ENCODE data around the gene HAS3. TPM values are rescaled to one million over a fixed set of nuclear protein-coding genes. Genes with fewer than 3 reads are reported as not detected.
A peak's percentile ranks its signal among the peaks of the same experiment; 100 is the strongest.

Gene HAS3
- polyA plus RNA-seq, 1 of the 3 experiments (the other 2 are of a cell fraction) = 38.7 TPM

DNA sequence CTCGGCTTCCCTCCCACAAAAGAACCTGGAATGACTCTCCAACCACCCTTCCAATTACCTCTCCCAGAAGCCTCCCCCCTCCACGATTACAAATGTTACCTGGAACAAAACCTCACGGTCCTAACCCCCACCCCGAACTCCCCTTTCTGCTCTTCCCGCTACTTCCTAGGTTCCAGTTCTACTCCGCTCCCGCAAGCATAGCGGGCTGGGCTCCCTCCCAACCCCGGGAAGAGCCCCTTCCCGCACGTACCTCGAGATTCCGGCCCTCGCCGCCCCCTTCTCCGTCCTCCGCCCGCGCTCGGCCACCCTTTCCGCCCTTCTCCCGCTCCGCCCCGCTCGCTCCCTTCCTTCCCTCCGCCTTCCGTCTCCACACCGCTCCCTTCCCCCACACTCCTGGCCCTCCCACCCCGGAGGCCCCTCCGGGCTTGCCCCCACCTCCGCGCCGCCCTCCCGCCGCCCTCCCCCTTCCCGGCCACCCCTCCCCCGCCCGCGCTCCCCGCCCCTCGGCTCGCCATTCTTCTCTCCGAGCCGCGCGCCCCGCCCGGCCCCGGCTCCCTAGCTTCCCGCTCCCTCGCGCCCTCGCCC, 26.5 kb downstream of the HAS3 start:
- CTCF ChIA-PET = interaction anchor here (1.5 to 2.7 kb wide), 5 partner anchors 8 to 288 kb away, joined by 6 to 17 read pairs (median 9); partner anchors contain the start of gene TANGO6
- Histone ChIP-seq H3K9me2 (no peaks in the 10 kb centered on the region), H3K27me3 (ENCODE audit: insufficient read depth) (no peaks in the 10 kb centered on the region), H3K9ac (peak overlapping the region; percentile 93), H4K20me1 (ENCODE audit: insufficient read depth) (peaks cover 25% of the 10 kb centered on the region), H3K9me3 (no peaks in the 10 kb centered on the region), H3F3A (replicated peaks; ENCODE audit: insufficient read depth) (peaks cover 4% of the 10 kb centered on the region), H3K4me3 (ENCODE audit: low read depth in 2 of 2, low read length in 1 of 2) (peak overlapping the region; percentile 85 to 88), H3K4me1 (ENCODE audit: control insufficient read depth in 1 of 2, insufficient read depth in 2 of 2, low read depth in 1 of 2, low read length in 1 of 2) (peaks cover 11 to 14% of the 10 kb centered on the region in 2 experiments; a peak in 3 of 4 replicates), H3K4me2 (peak overlapping the region; percentile 74), H3K36me3 (replicated peaks in 1 of 2; ENCODE audit: control insufficient read depth in 1 of 2, insufficient read depth in 2 of 2, low read length in 1 of 2) (peaks cover 23 to 35% of the 10 kb centered on the region in 2 experiments), H3K27ac (ENCODE audit: low read depth in 2 of 2, low read length in 1 of 2) (peak overlapping the region; percentile 86 to 97), H2AFZ (ENCODE audit: low read depth) (no peak overlapping the region), H3K79me2 (ENCODE audit: insufficient read depth) (peaks cover 96% of the 10 kb centered on the region)
- POLR2A ChIA-PET = interaction anchor here (0.6 to 1.8 kb wide), 3 partner anchors 9 to 231 kb away, joined by 3 to 5 read pairs (median 3); no protein-coding TSS in a partner anchor
- DNase-seq = peak; percentile 99
- WGBS (ENCODE audit: low lambda C conversion rate) = 1% methylated on average over 53 of the region's 53 CpGs
- TF ChIP-seq EP300 (IDR thresholded peaks at IDR 0.05; ENCODE audit: borderline replicate concordance in 1 of 2, low read depth in 1 of 2, low read length in 1 of 2) (peak in 1 of 2 experiments; percentile 44; a peak in 1 of 4 replicates), TAF1 (IDR thresholded peaks at IDR 0.05; ENCODE audit: borderline replicate concordance, low read depth, low read length) (peak; percentile 58; the same call in 1 of the 2 replicates), CHD2 (IDR thresholded peaks at IDR 0.05; ENCODE audit: low read length, partially characterized antibody) (peak; percentile 72), RFX5 (IDR thresholded peaks at IDR 0.05; ENCODE audit: low read length) (no peak), SIN3A (IDR thresholded peaks at IDR 0.05; ENCODE audit: borderline replicate concordance, low read depth, low read length) (0 out of 2 replicates have a peak, but pooled peaks have one; percentile 53)
- TF ChIP-seq, protein P1, sequence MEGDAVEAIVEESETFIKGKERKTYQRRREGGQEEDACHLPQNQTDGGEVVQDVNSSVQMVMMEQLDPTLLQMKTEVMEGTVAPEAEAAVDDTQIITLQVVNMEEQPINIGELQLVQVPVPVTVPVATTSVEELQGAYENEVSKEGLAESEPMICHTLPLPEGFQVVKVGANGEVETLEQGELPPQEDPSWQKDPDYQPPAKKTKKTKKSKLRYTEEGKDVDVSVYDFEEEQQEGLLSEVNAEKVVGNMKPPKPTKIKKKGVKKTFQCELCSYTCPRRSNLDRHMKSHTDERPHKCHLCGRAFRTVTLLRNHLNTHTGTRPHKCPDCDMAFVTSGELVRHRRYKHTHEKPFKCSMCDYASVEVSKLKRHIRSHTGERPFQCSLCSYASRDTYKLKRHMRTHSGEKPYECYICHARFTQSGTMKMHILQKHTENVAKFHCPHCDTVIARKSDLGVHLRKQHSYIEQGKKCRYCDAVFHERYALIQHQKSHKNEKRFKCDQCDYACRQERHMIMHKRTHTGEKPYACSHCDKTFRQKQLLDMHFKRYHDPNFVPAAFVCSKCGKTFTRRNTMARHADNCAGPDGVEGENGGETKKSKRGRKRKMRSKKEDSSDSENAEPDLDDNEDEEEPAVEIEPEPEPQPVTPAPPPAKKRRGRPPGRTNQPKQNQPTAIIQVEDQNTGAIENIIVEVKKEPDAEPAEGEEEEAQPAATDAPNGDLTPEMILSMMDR (IDR thresholded peaks at IDR 0.05) = no peak
- TF ChIP-seq, protein P2, sequence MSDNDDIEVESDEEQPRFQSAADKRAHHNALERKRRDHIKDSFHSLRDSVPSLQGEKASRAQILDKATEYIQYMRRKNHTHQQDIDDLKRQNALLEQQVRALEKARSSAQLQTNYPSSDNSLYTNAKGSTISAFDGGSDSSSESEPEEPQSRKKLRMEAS (IDR thresholded peaks at IDR 0.05; ENCODE audit: low read depth) = no peak

DNA sequence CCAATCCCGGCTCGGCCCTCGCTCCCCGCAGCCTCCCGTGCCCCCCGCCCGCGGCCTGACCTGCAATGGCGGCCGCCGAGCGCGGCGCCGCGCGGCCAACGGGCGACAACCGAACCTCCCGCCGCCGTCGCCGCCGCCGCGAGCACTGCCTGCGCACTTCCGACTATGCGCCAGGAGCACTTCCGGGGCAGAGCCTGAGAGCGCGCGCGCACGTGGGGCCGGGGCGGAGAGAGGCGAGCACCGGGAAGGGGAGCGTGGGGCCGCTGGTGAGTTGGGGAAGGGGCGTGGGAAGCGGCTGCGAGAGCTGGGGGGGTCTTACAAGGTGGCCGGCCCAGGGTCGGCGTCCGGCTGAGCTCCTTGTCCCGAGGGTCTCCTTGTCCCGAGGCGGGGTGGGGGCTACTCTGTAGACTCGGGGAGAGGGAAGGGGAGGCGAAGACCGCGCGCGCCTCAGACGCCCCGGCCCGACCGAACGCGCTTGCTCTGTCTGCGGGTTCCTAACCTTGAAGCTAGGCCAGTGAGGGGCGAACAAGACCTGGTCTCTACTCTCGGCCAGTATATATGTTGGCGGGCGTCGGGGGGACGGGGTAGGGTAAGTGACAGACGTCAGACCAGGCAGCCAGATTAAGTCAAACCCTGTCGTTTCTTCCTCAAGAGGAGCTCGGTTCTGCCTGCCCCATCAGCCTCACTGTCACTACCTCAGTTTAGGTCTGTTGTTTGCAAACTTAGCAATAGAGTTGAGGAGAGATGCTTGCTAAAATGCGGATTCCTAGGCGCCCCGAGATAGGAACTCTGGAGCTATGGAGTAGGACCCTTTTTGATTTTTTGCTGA, 27.2 kb downstream of the HAS3 start, which contains the start of the genes CHTF8 and UTP4:
TSS of gene CHTF8 (minus strand) at position 165 of the 829 bp plus-strand sequence. CDS start 11,130 bp downstream, outside the sequence.
TSS of gene UTP4 (plus strand) at position 226 of the 829 bp plus-strand sequence. CDS start 811 bp downstream, outside the sequence.
- H3K9ac ChIP-seq = peak within 1 kb of the TSS; percentile 93
- peaks cover 96% of the 10 kb centered on the region for H3K79me2 ChIP-seq (ENCODE audit: insufficient read depth)
- no peaks in the 10 kb centered on the region for H3K27me3 ChIP-seq (ENCODE audit: insufficient read depth)
- WGBS (ENCODE audit: low lambda C conversion rate) = 1% methylated on average over 28 of the region's 78 CpGs
- peak within 1 kb of the TSS; percentile 85 to 88 for H3K4me3 ChIP-seq (ENCODE audit: low read depth in 2 of 2, low read length in 1 of 2)
- H3K4me2 ChIP-seq = peak within 1 kb of the TSS; percentile 77
- H4K20me1 ChIP-seq (ENCODE audit: insufficient read depth) = peaks cover 25% of the 10 kb centered on the region
- peaks cover 11 to 14% of the 10 kb centered on the region in 2 experiments; a peak in 3 of 4 replicates for H3K4me1 ChIP-seq (ENCODE audit: control insufficient read depth in 1 of 2, insufficient read depth in 2 of 2, low read depth in 1 of 2, low read length in 1 of 2)
- POLR2A ChIA-PET = interaction anchor here (0.6 to 1.8 kb wide), 6 partner anchors 8 to 154 kb away, joined by 3 to 5 read pairs (median 3); no protein-coding TSS in a partner anchor
- no peaks in the 10 kb centered on the region for H3K9me2 ChIP-seq
- H2AFZ ChIP-seq (ENCODE audit: low read depth) = peak within 1 kb of the TSS; percentile 80
- peaks cover 4% of the 10 kb centered on the region for H3F3A ChIP-seq (replicated peaks; ENCODE audit: insufficient read depth)
- no peaks in the 10 kb centered on the region for H3K9me3 ChIP-seq
- H3K36me3 ChIP-seq (replicated peaks in 1 of 2; ENCODE audit: control insufficient read depth in 1 of 2, insufficient read depth in 2 of 2, low read length in 1 of 2) = peaks cover 31 to 40% of the 10 kb centered on the region in 2 experiments
- H3K27ac ChIP-seq (ENCODE audit: low read depth in 2 of 2, low read length in 1 of 2) = peak within 1 kb of the TSS; percentile 86 to 97
- CTCF ChIA-PET = interaction anchor here (0.8 to 2.7 kb wide), 7 partner anchors 8 to 604 kb away, joined by 5 to 17 read pairs (median 7); partner anchors contain the start of gene TANGO6
- DNase-seq = peak; percentile 92
- TF ChIP-seq RAD21 (IDR thresholded peaks at IDR 0.05; ENCODE audit: low read length) (no peak), SIN3A (IDR thresholded peaks at IDR 0.05; ENCODE audit: borderline replicate concordance, low read depth, low read length) (peak; percentile 79; the same call in 1 of the 2 replicates), TAF1 (IDR thresholded peaks at IDR 0.05; ENCODE audit: borderline replicate concordance, low read depth, low read length) (peak; percentile 61), CHD2 (IDR thresholded peaks at IDR 0.05; ENCODE audit: low read length, partially characterized antibody) (no peak), RXRA (IDR thresholded peaks at IDR 0.05; ENCODE audit: borderline replicate concordance, low read depth) (no peak), RFX5 (IDR thresholded peaks at IDR 0.05; ENCODE audit: low read length) (no peak), RCOR1 (IDR thresholded peaks at IDR 0.05; ENCODE audit: low read length) (no peak), NFIC (IDR thresholded peaks at IDR 0.05; ENCODE audit: borderline replicate concordance) (no peak), NRF1 (IDR thresholded peaks at IDR 0.05; ENCODE audit: low read depth, low read length) (peak; percentile 69), FOXJ3 (CRISPR knock-in tag; IDR thresholded peaks at IDR 0.05) (no peak), YY1 (IDR thresholded peaks at IDR 0.05; ENCODE audit: low read depth) (no peak), ELF1 (IDR thresholded peaks at IDR 0.05) (peak; percentile 81), POLR2AphosphoS5 (IDR thresholded peaks at IDR 0.05; ENCODE audit: low read depth, low read length) (peak; percentile 72; the same call in 1 of the 2 replicates), MXI1 (IDR thresholded peaks at IDR 0.05; ENCODE audit: low read depth, low read length) (peak; percentile 98), TEAD4 (IDR thresholded peaks at IDR 0.05; ENCODE audit: borderline replicate concordance, insufficient read depth) (no peak)
- TF ChIP-seq, protein P3, sequence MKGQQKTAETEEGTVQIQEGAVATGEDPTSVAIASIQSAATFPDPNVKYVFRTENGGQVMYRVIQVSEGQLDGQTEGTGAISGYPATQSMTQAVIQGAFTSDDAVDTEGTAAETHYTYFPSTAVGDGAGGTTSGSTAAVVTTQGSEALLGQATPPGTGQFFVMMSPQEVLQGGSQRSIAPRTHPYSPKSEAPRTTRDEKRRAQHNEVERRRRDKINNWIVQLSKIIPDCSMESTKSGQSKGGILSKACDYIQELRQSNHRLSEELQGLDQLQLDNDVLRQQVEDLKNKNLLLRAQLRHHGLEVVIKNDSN (IDR thresholded peaks at IDR 0.05; ENCODE audit: borderline replicate concordance, low read depth) = peak; percentile 63; the same call in 1 of the 2 replicates
- TF ChIP-seq, protein P4, sequence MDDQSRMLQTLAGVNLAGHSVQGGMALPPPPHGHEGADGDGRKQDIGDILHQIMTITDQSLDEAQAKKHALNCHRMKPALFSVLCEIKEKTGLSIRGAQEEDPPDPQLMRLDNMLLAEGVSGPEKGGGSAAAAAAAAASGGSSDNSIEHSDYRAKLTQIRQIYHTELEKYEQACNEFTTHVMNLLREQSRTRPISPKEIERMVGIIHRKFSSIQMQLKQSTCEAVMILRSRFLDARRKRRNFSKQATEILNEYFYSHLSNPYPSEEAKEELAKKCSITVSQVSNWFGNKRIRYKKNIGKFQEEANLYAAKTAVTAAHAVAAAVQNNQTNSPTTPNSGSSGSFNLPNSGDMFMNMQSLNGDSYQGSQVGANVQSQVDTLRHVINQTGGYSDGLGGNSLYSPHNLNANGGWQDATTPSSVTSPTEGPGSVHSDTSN (IDR thresholded peaks at IDR 0.05) = no peak
- TF ChIP-seq, protein P2 (IDR thresholded peaks at IDR 0.05; ENCODE audit: low read depth) = peak; percentile 95
